Kidney (tissue), 14 donors: ENCODE results near the gene DUSP9. TPM values are rescaled to one million over a fixed set of nuclear protein-coding genes. Genes with fewer than 3 reads are reported as not detected.

ENCODE experiments used
- DNase-seq, 5 donors: peaks; one replicate each; pipeline ENCODE4 v3.0.0-alpha.2; 2013 to 2020
- FAIRE-seq: peaks from 2 replicates; lab custom pipeline; 2012; peaks lifted over from hg19 to GRCh38; lab: Jason Lieb, UNC
- H3K27ac ChIP-seq, 2 donors: one replicate each; pipeline ENCODE4 v1.7.0; 2013; ENCODE audit warnings: low read depth in 2 of 2, low read length in 2 of 2, inconsistent platforms in 1 of 2
- H3K27me3 ChIP-seq: one replicate; pipeline ENCODE4 v1.7.1; 2013; ENCODE audit warnings: low read length, inconsistent platforms; ENCODE audit not compliant: control insufficient read depth, insufficient read depth
- H3K36me3 ChIP-seq, 3 donors: one replicate each; pipeline versions ENCODE4 v1.7.0 to v1.7.1; 2013; ENCODE audit warnings: low read length in 3 of 3, control low read depth in 1 of 3, inconsistent platforms in 1 of 3; ENCODE audit not compliant: insufficient read depth in 3 of 3, control insufficient read depth in 2 of 3
- H3K4me1 ChIP-seq, 3 donors: one replicate each; pipeline versions ENCODE4 v1.7.0 to v1.7.1; 2013; ENCODE audit warnings: low read length in 3 of 3, inconsistent platforms in 1 of 3, low read depth in 1 of 3; ENCODE audit not compliant: control insufficient read depth in 2 of 3, insufficient read depth in 2 of 3
- H3K4me3 ChIP-seq, 3 donors: one replicate each; pipeline versions ENCODE4 v1.7.0 to v1.8.1; 2013; ENCODE audit warnings: low read length in 3 of 3, control low read depth in 1 of 3, inconsistent platforms in 1 of 3
- H3K9ac ChIP-seq, 3 donors: one replicate each; pipeline versions ENCODE4 v1.7.0 to v1.7.1; 2013; ENCODE audit warnings: low read length in 3 of 3, control low read depth in 1 of 3, inconsistent platforms in 1 of 3
- H3K9me3 ChIP-seq, 3 donors: one replicate each; pipeline versions ENCODE4 v1.7.0 to v1.7.1; 2013; ENCODE audit warnings: low read length in 3 of 3, control low read depth in 1 of 3, inconsistent platforms in 1 of 3; ENCODE audit not compliant: control insufficient read depth in 2 of 3, insufficient read depth in 1 of 3
- CTCF ChIP-seq: IDR thresholded peaks from 3 replicates; pipeline ENCODE4 v1.5.1; 2012; ENCODE audit warnings: mild to moderate bottlenecking, moderate library complexity, borderline replicate concordance; ENCODE audit not compliant: insufficient read depth; ENCODE audit errors: extremely low read depth
- intact Hi-C: fragments of 100-400 bp; cut with DNase I; formaldehyde crosslinking; loops from one replicate; pipeline ENCODE4 v1.11.1; 2022
- polyA plus RNA-seq: library from polyadenylated mRNA; stranded (reverse); fragments of 350-450 nt; fragmentation: Illumina TruSeq; extraction: RNeasy Lipid Tissue Mini Kit (QIAGEN cat#74804); gene quantifications from one replicate; pipeline ENCODE4 v1.2.3, GENCODE V29; 2014; ENCODE audit warnings: low read depth, low replicate concordance; ENCODE audit not compliant: insufficient read depth
- total RNA-seq: library from RNA; stranded (reverse); fragmentation: NEBNext Ultra II Directional; extraction: Animal tissue kit (Norgen Biotek cat#: 25700); gene quantifications from one replicate; pipeline ENCODE4 v1.2.1, GENCODE V29; 2021
- donor health status: control.
- donor health status: control.
- donor health status: control.
- donor health status: control.
- donor health status: control.
- donor health status: DM: yes; HTN: yes; CAD: no.
- donor health status: Normal renal cell carcinoma (clear cell type).

The DUSP9 gene
- total and polyA plus RNA-seq, 2 donors from 2014 or later = 4.7 to 81.4 TPM

- DNase-seq (peak in 2 of 5 donors; percentile 38 to 41), FAIRE-seq (no peak)
- Histone ChIP-seq H3K9ac (no peak overlapping the region), H3K36me3 (no peaks in the 10 kb centered on the region), H3K27me3 (peaks cover 3% of the 10 kb centered on the region), H3K4me3 (no peak overlapping the region), H3K27ac (no peak overlapping the region), H3K4me1 (peaks cover 0 to 6% (median 0%) of the 10 kb centered on the region in 3 donors), H3K9me3 (no peaks in the 10 kb centered on the region)
- TF ChIP-seq CTCF = no peak
- intact Hi-C loops = no loop called here
Observed at GRCh38 chrX:153639177-153640044, 7.6 kb upstream of the DUSP9 start.

GRCh38 chrX:153640045-153640686 lies 6.8 kb upstream of the DUSP9 start:
- peaks cover 3% of the 10 kb centered on the region for H3K27me3 ChIP-seq
- no peak for TF ChIP-seq CTCF
- no peak overlapping the region for H3K4me3 ChIP-seq
- peaks cover 0 to 6% (median 0%) of the 10 kb centered on the region in 3 donors for H3K4me1 ChIP-seq
- H3K36me3 ChIP-seq = no peaks in the 10 kb centered on the region
- H3K9me3 ChIP-seq = no peaks in the 10 kb centered on the region
- FAIRE-seq = no peak
- no peak overlapping the region for H3K27ac ChIP-seq
- H3K9ac ChIP-seq = no peak overlapping the region
- intact Hi-C loops = no loop called here
- DNase-seq = peak in 2 of 5 donors; percentile 33 to 45

GRCh38 chrX:153640736-153641575 lies 6.0 kb upstream of the DUSP9 start:
- no peak overlapping the region for H3K9ac ChIP-seq
- H3K9me3 ChIP-seq = no peaks in the 10 kb centered on the region
- H3K27ac ChIP-seq = no peak overlapping the region
- H3K36me3 ChIP-seq = no peaks in the 10 kb centered on the region
- H3K27me3 ChIP-seq = peaks cover 3% of the 10 kb centered on the region
- intact Hi-C loops = no loop called here
- DNase-seq (peak in 2 of 5 donors; percentile 40 to 56), FAIRE-seq (no peak)
- peaks cover 0 to 6% (median 0%) of the 10 kb centered on the region in 3 donors for H3K4me1 ChIP-seq
- H3K4me3 ChIP-seq = no peak overlapping the region
- no peak for TF ChIP-seq CTCF
